ENCODE results near the gene RAB7B.

RAB7B gene

DNA sequence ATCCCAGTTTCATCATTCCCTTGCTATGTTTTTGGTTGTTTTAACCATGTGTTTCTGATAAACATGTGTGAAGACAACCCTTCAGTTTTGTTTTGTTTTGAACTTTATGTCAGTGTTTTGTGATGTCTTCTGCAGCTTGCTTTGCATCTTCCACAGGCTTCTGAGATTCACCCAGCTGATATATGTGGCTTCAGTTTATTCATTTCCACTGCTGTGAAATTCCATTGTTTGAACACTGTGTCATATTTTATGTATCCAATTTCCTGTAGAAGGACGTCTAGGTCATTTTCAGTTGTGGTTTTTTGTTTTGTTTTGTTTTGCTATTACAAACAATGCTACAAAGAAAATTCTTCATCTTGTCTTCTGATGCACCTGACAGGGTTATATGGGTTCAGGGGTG lies 32.7 kb downstream of the RAB7B start:
- Histone ChIP-seq H3K27me3 (ENCODE audit: low read length) (no peaks in the 10 kb centered on the region), H3K79me2 (ENCODE audit: insufficient read depth, low read length) (no peaks in the 10 kb centered on the region), H4K20me1 (ENCODE audit: low read depth, low read length) (no peaks in the 10 kb centered on the region), H3K4me3 (ENCODE audit: insufficient read depth, low read length, poor library complexity, severe bottlenecking) (no peak overlapping the region), H3K9me2 (replicated peaks; ENCODE audit: insufficient read depth, low read length) (no peaks in the 10 kb centered on the region), H2AFZ (ENCODE audit: low read depth, low read length, severe bottlenecking) (no peak overlapping the region), H3F3A (ENCODE audit: insufficient read depth) (no peaks in the 10 kb centered on the region), H3K36me3 (ENCODE audit: low read length) (no peaks in the 10 kb centered on the region), H3K27ac (ENCODE audit: low read depth, low read length) (no peak overlapping the region), H3K4me2 (ENCODE audit: low read depth, low read length, poor library complexity, severe bottlenecking) (no peak overlapping the region), H3K9ac (ENCODE audit: low read length) (no peak overlapping the region), H3K9me3 (ENCODE audit: insufficient read depth, low read length) (no peaks in the 10 kb centered on the region)
- TF ChIP-seq EZH2phosphoT487 (conservative IDR thresholded peaks at IDR 0.05; ENCODE audit: low read length), result no peak
- TF ChIP-seq, protein P1, sequence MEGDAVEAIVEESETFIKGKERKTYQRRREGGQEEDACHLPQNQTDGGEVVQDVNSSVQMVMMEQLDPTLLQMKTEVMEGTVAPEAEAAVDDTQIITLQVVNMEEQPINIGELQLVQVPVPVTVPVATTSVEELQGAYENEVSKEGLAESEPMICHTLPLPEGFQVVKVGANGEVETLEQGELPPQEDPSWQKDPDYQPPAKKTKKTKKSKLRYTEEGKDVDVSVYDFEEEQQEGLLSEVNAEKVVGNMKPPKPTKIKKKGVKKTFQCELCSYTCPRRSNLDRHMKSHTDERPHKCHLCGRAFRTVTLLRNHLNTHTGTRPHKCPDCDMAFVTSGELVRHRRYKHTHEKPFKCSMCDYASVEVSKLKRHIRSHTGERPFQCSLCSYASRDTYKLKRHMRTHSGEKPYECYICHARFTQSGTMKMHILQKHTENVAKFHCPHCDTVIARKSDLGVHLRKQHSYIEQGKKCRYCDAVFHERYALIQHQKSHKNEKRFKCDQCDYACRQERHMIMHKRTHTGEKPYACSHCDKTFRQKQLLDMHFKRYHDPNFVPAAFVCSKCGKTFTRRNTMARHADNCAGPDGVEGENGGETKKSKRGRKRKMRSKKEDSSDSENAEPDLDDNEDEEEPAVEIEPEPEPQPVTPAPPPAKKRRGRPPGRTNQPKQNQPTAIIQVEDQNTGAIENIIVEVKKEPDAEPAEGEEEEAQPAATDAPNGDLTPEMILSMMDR (IDR thresholded peaks at IDR 0.05; ENCODE audit: insufficient read depth, low read length, poor library complexity, severe bottlenecking), result no peak

- Histone ChIP-seq H3K4me3 (ENCODE audit: insufficient read depth, low read length, poor library complexity, severe bottlenecking) (no peak overlapping the region), H4K20me1 (ENCODE audit: low read depth, low read length) (no peaks in the 10 kb centered on the region), H3K9me2 (replicated peaks; ENCODE audit: insufficient read depth, low read length) (no peaks in the 10 kb centered on the region), H3K9ac (ENCODE audit: low read length) (no peak overlapping the region), H3K4me2 (ENCODE audit: low read depth, low read length, poor library complexity, severe bottlenecking) (no peak overlapping the region), H3K27me3 (ENCODE audit: low read length) (no peaks in the 10 kb centered on the region), H3F3A (ENCODE audit: insufficient read depth) (no peaks in the 10 kb centered on the region), H3K9me3 (ENCODE audit: insufficient read depth, low read length) (no peaks in the 10 kb centered on the region), H2AFZ (ENCODE audit: low read depth, low read length, severe bottlenecking) (no peak overlapping the region), H3K27ac (ENCODE audit: low read depth, low read length) (no peak overlapping the region), H3K79me2 (ENCODE audit: insufficient read depth, low read length) (no peaks in the 10 kb centered on the region), H3K36me3 (ENCODE audit: low read length) (no peaks in the 10 kb centered on the region)
- TF ChIP-seq EZH2phosphoT487 (conservative IDR thresholded peaks at IDR 0.05; ENCODE audit: low read length), result no peak
- TF ChIP-seq, protein P1 (IDR thresholded peaks at IDR 0.05; ENCODE audit: insufficient read depth, low read length, poor library complexity, severe bottlenecking), result no peak
Observed at GRCh38 chr1:205969229-205969628, 34.0 kb downstream of the RAB7B start.

- Histone ChIP-seq H3K27me3 (ENCODE audit: low read length) (no peaks in the 10 kb centered on the region), H4K20me1 (ENCODE audit: low read depth, low read length) (no peaks in the 10 kb centered on the region), H3K9me2 (replicated peaks; ENCODE audit: insufficient read depth, low read length) (no peaks in the 10 kb centered on the region), H3K36me3 (ENCODE audit: low read length) (no peaks in the 10 kb centered on the region), H3K9me3 (ENCODE audit: insufficient read depth, low read length) (no peaks in the 10 kb centered on the region), H2AFZ (ENCODE audit: low read depth, low read length, severe bottlenecking) (no peak overlapping the region), H3K9ac (ENCODE audit: low read length) (no peak overlapping the region), H3K4me2 (ENCODE audit: low read depth, low read length, poor library complexity, severe bottlenecking) (no peak overlapping the region), H3K79me2 (ENCODE audit: insufficient read depth, low read length) (no peaks in the 10 kb centered on the region), H3K27ac (ENCODE audit: low read depth, low read length) (no peak overlapping the region), H3K4me3 (ENCODE audit: insufficient read depth, low read length, poor library complexity, severe bottlenecking) (no peak overlapping the region), H3F3A (ENCODE audit: insufficient read depth) (no peaks in the 10 kb centered on the region)
- no peak for TF ChIP-seq EZH2phosphoT487 (conservative IDR thresholded peaks at IDR 0.05; ENCODE audit: low read length)
- TF ChIP-seq, protein P1 (IDR thresholded peaks at IDR 0.05; ENCODE audit: insufficient read depth, low read length, poor library complexity, severe bottlenecking), result no peak
Observed at GRCh38 chr1:205967554-205968335, 35.5 kb downstream of the RAB7B start.
